K562 (cell line): ENCODE data around the gene RUFY2. TPM values are rescaled to one million over a fixed set of nuclear protein-coding genes. Genes with fewer than 3 reads are reported as not detected.

Source experiments
- CSDE1 ChIP-seq, 2 experiments: fragments of 450-650 bp; IDR thresholded peaks; 2 replicates each; pipeline ENCODE4 v1.6.1; 2016; ENCODE audit warnings: mild to moderate bottlenecking in 1 of 2
- FIP1L1 ChIP-seq: fragments of 200-400 bp; formaldehyde crosslinking; IDR thresholded peaks from 2 replicates; pipeline ENCODE4 v1.6.1; 2018; ENCODE audit warnings: mild to moderate bottlenecking, low read depth, low read length; ENCODE audit not compliant: poor library complexity, severe bottlenecking
- GABPB2 ChIP-seq: fragments of 250-450 bp; sonication (Bioruptor Pico); conservative IDR thresholded peaks from 2 replicates; pipeline ENCODE4 v1.5.1; 2021; ENCODE audit warnings: mild to moderate bottlenecking
- NCOA6 ChIP-seq: fragments of 450-650 bp; IDR thresholded peaks from 2 replicates; pipeline ENCODE4 v1.6.1; 2017; ENCODE audit warnings: mild to moderate bottlenecking
- SP2 ChIP-seq: IDR thresholded peaks from 2 replicates; pipeline ENCODE4 v1.6.1; 2011; ENCODE audit warnings: mild to moderate bottlenecking, low read depth, low read length, moderate library complexity; ENCODE audit not compliant: poor library complexity, severe bottlenecking; ENCODE audit errors: extremely low read depth
- SREBF2 ChIP-seq: sonication (generic); formaldehyde crosslinking; IDR thresholded peaks from 2 replicates; pipeline ENCODE4 v1.4.0; 2020; ENCODE audit warnings: mild to moderate bottlenecking, missing genetic modification reagents
- ZKSCAN1 ChIP-seq: fragments of 150-350 bp; IDR thresholded peaks from 2 replicates; pipeline ENCODE4 v1.6.1; 2016; ENCODE audit warnings: low read depth, low read length
- ZNF263 ChIP-seq: sonication (generic); formaldehyde crosslinking; IDR thresholded peaks from 2 replicates; pipeline ENCODE4 v1.8.0; 2022; ENCODE audit warnings: mild to moderate bottlenecking, missing genetic modification reagents, borderline replicate concordance
- ZNF41 ChIP-seq: fragments of 250-450 bp; sonication (Bioruptor Pico); conservative IDR thresholded peaks from 2 replicates; pipeline ENCODE4 v1.4.0; 2020; ENCODE audit warnings: mild to moderate bottlenecking
- polyA plus RNA-seq, 8 experiments: library from polyadenylated mRNA; depleted of rRNA in 4 of 8; stranded (reverse) in 5 of 8; unstranded in 3 of 8; fragments of >200 nt; fragmentation: Nextera tagmentation in 2 of 8; fragmentation: Illumina TruSeq in 1 of 8; extraction: Ambion mirVana in 2 of 8; extraction: Trizol in 1 of 8; gene quantifications; 2 replicates each; pipeline versions ENCODE4 v1.2.1 to v1.2.3, GENCODE V29; 2011 to 2014; ENCODE audit warnings: inconsistent platforms in 1 of 8, missing spikeins in 1 of 8
- total RNA-seq, 7 experiments: library from RNA; depleted of rRNA in 6 of 7; stranded (reverse); fragments of >200 nt in 6 of 7; fragmentation: Illumina TruSeq in 2 of 7; extraction: Trizol in 2 of 7; gene quantifications; 2 replicates each; pipeline versions ENCODE4 v1.2.1 to v1.2.3, GENCODE V29; 2011 to 2021; ENCODE audit warnings: low replicate concordance in 1 of 7
- TF ChIP-seq, protein P1 (sequence below): fragments of 250-450 bp; sonication (Bioruptor Pico); IDR thresholded peaks from 2 replicates; pipeline ENCODE4 v1.5.0; 2021
- TF ChIP-seq, protein P2 (sequence below): fragments of 200-600 bp; sonication (generic); IDR thresholded peaks from one replicate; pipeline ENCODE4 v1.6.1; 2012; ENCODE audit warnings: mild to moderate bottlenecking, low read depth, low read length, inconsistent platforms
- TF ChIP-seq, protein P3 (sequence below): fragments of 250-450 bp; sonication (Bioruptor Pico); IDR thresholded peaks from 2 replicates; pipeline ENCODE4 v1.4.0; 2020; ENCODE audit warnings: mild to moderate bottlenecking, moderate library complexity, borderline replicate concordance

Gene RUFY2
- total and polyA plus RNA-seq, 9 of the 15 experiments (the other 6 are each of a cell fraction or from before 2014, with no cell fraction given): 3.7 to 20.1 (median 12.6) TPM

DNA sequence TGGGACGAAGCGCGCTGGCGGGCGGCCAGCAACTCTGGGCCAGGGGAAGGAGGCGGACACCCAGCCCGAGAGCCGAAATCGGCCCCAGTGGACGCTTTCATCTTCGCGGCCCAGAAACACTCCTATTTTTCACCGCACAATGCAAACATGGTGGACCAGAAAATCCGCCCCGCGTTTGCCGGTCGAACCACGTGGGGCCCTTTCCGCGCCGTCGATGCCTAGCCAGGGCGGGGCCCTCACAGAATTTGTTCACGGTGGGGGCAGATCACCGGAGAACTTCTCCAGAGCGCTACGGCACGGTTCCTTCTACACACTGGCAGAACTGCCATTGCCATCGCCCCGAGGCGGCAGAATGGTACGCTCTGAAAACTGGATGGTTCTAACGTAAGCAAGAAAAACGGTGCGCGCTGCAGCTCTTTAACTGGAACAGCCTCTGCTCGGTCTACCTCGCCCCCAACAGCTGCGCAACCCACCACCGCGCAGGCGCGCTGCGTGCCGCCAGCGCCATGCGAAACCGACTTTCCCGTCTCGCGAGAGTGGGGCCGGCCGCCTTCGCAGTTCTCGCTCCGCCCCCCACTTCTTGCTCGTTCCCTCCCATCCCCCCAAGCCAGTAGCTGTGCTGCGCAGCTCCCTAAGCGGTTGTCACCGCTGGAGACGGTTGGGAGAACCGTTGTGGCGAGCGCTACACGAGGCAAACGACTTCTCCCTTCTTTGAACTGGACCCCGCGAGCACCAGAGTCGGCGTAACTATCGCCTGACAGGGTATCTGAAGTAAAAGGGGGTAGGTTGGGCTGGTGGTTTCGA, 75.4 kb downstream of the RUFY2 start, which contains the start of gene HNRNPH3 (continued):
- TF ChIP-seq, protein P1, sequence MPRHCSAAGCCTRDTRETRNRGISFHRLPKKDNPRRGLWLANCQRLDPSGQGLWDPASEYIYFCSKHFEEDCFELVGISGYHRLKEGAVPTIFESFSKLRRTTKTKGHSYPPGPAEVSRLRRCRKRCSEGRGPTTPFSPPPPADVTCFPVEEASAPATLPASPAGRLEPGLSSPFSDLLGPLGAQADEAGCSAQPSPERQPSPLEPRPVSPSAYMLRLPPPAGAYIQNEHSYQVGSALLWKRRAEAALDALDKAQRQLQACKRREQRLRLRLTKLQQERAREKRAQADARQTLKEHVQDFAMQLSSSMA (CRISPR knock-in tag): no peak; the same call in 1 of the 2 replicates
- TF ChIP-seq, protein P2, sequence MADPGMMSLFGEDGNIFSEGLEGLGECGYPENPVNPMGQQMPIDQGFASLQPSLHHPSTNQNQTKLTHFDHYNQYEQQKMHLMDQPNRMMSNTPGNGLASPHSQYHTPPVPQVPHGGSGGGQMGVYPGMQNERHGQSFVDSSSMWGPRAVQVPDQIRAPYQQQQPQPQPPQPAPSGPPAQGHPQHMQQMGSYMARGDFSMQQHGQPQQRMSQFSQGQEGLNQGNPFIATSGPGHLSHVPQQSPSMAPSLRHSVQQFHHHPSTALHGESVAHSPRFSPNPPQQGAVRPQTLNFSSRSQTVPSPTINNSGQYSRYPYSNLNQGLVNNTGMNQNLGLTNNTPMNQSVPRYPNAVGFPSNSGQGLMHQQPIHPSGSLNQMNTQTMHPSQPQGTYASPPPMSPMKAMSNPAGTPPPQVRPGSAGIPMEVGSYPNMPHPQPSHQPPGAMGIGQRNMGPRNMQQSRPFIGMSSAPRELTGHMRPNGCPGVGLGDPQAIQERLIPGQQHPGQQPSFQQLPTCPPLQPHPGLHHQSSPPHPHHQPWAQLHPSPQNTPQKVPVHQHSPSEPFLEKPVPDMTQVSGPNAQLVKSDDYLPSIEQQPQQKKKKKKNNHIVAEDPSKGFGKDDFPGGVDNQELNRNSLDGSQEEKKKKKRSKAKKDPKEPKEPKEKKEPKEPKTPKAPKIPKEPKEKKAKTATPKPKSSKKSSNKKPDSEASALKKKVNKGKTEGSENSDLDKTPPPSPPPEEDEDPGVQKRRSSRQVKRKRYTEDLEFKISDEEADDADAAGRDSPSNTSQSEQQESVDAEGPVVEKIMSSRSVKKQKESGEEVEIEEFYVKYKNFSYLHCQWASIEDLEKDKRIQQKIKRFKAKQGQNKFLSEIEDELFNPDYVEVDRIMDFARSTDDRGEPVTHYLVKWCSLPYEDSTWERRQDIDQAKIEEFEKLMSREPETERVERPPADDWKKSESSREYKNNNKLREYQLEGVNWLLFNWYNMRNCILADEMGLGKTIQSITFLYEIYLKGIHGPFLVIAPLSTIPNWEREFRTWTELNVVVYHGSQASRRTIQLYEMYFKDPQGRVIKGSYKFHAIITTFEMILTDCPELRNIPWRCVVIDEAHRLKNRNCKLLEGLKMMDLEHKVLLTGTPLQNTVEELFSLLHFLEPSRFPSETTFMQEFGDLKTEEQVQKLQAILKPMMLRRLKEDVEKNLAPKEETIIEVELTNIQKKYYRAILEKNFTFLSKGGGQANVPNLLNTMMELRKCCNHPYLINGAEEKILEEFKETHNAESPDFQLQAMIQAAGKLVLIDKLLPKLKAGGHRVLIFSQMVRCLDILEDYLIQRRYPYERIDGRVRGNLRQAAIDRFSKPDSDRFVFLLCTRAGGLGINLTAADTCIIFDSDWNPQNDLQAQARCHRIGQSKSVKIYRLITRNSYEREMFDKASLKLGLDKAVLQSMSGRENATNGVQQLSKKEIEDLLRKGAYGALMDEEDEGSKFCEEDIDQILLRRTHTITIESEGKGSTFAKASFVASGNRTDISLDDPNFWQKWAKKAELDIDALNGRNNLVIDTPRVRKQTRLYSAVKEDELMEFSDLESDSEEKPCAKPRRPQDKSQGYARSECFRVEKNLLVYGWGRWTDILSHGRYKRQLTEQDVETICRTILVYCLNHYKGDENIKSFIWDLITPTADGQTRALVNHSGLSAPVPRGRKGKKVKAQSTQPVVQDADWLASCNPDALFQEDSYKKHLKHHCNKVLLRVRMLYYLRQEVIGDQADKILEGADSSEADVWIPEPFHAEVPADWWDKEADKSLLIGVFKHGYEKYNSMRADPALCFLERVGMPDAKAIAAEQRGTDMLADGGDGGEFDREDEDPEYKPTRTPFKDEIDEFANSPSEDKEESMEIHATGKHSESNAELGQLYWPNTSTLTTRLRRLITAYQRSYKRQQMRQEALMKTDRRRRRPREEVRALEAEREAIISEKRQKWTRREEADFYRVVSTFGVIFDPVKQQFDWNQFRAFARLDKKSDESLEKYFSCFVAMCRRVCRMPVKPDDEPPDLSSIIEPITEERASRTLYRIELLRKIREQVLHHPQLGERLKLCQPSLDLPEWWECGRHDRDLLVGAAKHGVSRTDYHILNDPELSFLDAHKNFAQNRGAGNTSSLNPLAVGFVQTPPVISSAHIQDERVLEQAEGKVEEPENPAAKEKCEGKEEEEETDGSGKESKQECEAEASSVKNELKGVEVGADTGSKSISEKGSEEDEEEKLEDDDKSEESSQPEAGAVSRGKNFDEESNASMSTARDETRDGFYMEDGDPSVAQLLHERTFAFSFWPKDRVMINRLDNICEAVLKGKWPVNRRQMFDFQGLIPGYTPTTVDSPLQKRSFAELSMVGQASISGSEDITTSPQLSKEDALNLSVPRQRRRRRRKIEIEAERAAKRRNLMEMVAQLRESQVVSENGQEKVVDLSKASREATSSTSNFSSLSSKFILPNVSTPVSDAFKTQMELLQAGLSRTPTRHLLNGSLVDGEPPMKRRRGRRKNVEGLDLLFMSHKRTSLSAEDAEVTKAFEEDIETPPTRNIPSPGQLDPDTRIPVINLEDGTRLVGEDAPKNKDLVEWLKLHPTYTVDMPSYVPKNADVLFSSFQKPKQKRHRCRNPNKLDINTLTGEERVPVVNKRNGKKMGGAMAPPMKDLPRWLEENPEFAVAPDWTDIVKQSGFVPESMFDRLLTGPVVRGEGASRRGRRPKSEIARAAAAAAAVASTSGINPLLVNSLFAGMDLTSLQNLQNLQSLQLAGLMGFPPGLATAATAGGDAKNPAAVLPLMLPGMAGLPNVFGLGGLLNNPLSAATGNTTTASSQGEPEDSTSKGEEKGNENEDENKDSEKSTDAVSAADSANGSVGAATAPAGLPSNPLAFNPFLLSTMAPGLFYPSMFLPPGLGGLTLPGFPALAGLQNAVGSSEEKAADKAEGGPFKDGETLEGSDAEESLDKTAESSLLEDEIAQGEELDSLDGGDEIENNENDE: peak; percentile 9
- TF ChIP-seq ZKSCAN1: peak; percentile 25; the same call in 1 of the 2 replicates
- TF ChIP-seq ZNF263 (CRISPR knock-in tag): peak; percentile 80; the same call in 1 of the 2 replicates
- TF ChIP-seq CSDE1 (IDR thresholded peaks at IDR 0.05): peak in 1 of 2 experiments; percentile 71; a peak in 2 of 4 replicates
- TF ChIP-seq SREBF2 (CRISPR knock-in tag): peak; percentile 14; the same call in 1 of the 2 replicates
- peak; percentile 71 for TF ChIP-seq NCOA6
- peak; percentile 41; the same call in 1 of the 2 replicates for TF ChIP-seq ZNF41 (CRISPR knock-in tag)
- TF ChIP-seq, protein P3, sequence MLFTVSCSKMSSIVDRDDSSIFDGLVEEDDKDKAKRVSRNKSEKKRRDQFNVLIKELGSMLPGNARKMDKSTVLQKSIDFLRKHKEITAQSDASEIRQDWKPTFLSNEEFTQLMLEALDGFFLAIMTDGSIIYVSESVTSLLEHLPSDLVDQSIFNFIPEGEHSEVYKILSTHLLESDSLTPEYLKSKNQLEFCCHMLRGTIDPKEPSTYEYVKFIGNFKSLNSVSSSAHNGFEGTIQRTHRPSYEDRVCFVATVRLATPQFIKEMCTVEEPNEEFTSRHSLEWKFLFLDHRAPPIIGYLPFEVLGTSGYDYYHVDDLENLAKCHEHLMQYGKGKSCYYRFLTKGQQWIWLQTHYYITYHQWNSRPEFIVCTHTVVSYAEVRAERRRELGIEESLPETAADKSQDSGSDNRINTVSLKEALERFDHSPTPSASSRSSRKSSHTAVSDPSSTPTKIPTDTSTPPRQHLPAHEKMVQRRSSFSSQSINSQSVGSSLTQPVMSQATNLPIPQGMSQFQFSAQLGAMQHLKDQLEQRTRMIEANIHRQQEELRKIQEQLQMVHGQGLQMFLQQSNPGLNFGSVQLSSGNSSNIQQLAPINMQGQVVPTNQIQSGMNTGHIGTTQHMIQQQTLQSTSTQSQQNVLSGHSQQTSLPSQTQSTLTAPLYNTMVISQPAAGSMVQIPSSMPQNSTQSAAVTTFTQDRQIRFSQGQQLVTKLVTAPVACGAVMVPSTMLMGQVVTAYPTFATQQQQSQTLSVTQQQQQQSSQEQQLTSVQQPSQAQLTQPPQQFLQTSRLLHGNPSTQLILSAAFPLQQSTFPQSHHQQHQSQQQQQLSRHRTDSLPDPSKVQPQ: no peak
- TF ChIP-seq FIP1L1: peak; percentile 93
- TF ChIP-seq SP2: no peak
- no peak for TF ChIP-seq GABPB2 (CRISPR knock-in tag)
